H9 (cell line): ENCODE measurements around the gene VPS18. TPM values are rescaled to one million over a fixed set of nuclear protein-coding genes. Genes with fewer than 3 reads are reported as not detected.

ENCODE experiments used
- DNase-seq: peaks from one replicate; pipeline ENCODE4 v3.0.0-alpha.2; 2017
- H2AFZ ChIP-seq: one replicate; pipeline ENCODE4 v1.6.1; 2013; ENCODE audit warnings: mild to moderate bottlenecking, low read length, control low read depth, moderate library complexity
- H2AK5ac ChIP-seq: 2 replicates; pipeline ENCODE4 v1.6.1; 2013; ENCODE audit warnings: low read length, control low read depth, mixed read lengths; ENCODE audit not compliant: insufficient read length
- H2BK120ac ChIP-seq: one replicate; pipeline ENCODE4 v1.6.1; 2013; ENCODE audit warnings: low read depth, mild to moderate bottlenecking, low read length, control low read depth, inconsistent platforms; ENCODE audit not compliant: poor library complexity, severe bottlenecking
- H2BK12ac ChIP-seq: 2 replicates; pipeline ENCODE4 v1.6.1; 2013; ENCODE audit warnings: low read length, control low read depth, mixed read lengths, low read depth; ENCODE audit not compliant: insufficient read length
- H2BK15ac ChIP-seq: 2 replicates; pipeline ENCODE4 v1.6.1; 2013; ENCODE audit warnings: low read depth, low read length, control low read depth
- H2BK20ac ChIP-seq: one replicate; pipeline ENCODE4 v1.6.1; 2013; ENCODE audit warnings: low read depth, mild to moderate bottlenecking, low read length, control low read depth, inconsistent platforms; ENCODE audit not compliant: poor library complexity, severe bottlenecking
- H2BK5ac ChIP-seq: 2 replicates; pipeline ENCODE4 v1.6.1; 2013; ENCODE audit warnings: low read length, control low read depth, mixed read lengths; ENCODE audit not compliant: insufficient read length
- H3K14ac ChIP-seq: 2 replicates; pipeline ENCODE4 v1.6.1; 2013; ENCODE audit warnings: low read length, control low read depth; ENCODE audit not compliant: insufficient read depth
- H3K18ac ChIP-seq: 2 replicates; pipeline ENCODE4 v1.6.1; 2013; ENCODE audit warnings: low read depth, mild to moderate bottlenecking, mixed read lengths, low read length, control low read depth; ENCODE audit not compliant: insufficient read length
- H3K23ac ChIP-seq: 2 replicates; pipeline ENCODE4 v1.6.1; 2013; ENCODE audit warnings: low read length, control low read depth, mixed read lengths, low read depth; ENCODE audit not compliant: insufficient read length
- H3K23me2 ChIP-seq: 2 replicates; pipeline ENCODE4 v1.6.1; 2013; ENCODE audit warnings: low read depth, mild to moderate bottlenecking, mixed read lengths, low read length, control low read depth; ENCODE audit not compliant: insufficient read length, poor library complexity, severe bottlenecking
- H3K27ac ChIP-seq: 2 replicates; pipeline ENCODE4 v1.5.1; 2013; ENCODE audit warnings: low read length, control low read depth, mixed read lengths, low read depth; ENCODE audit not compliant: insufficient read length
- H3K27me3 ChIP-seq: 2 replicates; pipeline ENCODE4 v1.6.1; 2013; ENCODE audit warnings: low read length, control low read depth, inconsistent platforms; ENCODE audit not compliant: insufficient read depth
- H3K4ac ChIP-seq: 2 replicates; pipeline ENCODE4 v1.6.1; 2013; ENCODE audit warnings: low read depth, mild to moderate bottlenecking, control low read depth, inconsistent platforms, low read length, moderate library complexity
- H3K4me1 ChIP-seq: 2 replicates; pipeline ENCODE4 v1.6.1; 2013; ENCODE audit warnings: low read length, control low read depth, inconsistent platforms; ENCODE audit not compliant: insufficient read depth
- H3K4me2 ChIP-seq: 2 replicates; pipeline ENCODE4 v1.6.1; 2013; ENCODE audit warnings: low read length, control low read depth, mixed read lengths; ENCODE audit not compliant: insufficient read length, insufficient read depth
- H3K56ac ChIP-seq: 2 replicates; pipeline ENCODE4 v1.6.1; 2013; ENCODE audit warnings: low read depth, mild to moderate bottlenecking, mixed read lengths, low read length, control low read depth; ENCODE audit not compliant: insufficient read length
- H3K79me1 ChIP-seq: 2 replicates; pipeline ENCODE4 v1.6.1; 2013; ENCODE audit warnings: low read depth, mild to moderate bottlenecking, moderate library complexity, low read length, control low read depth, inconsistent platforms; ENCODE audit not compliant: insufficient read depth, poor library complexity, severe bottlenecking
- H3K79me2 ChIP-seq: 2 replicates; pipeline ENCODE4 v1.6.1; 2013; ENCODE audit warnings: low read length, control low read depth, inconsistent platforms; ENCODE audit not compliant: insufficient read depth
- H3K9ac ChIP-seq: 2 replicates; pipeline ENCODE4 v1.6.1; 2013; ENCODE audit warnings: low read length, control low read depth, mixed read lengths; ENCODE audit not compliant: insufficient read length; ENCODE audit errors: extremely low read depth
- H3K9me3 ChIP-seq: one replicate; pipeline ENCODE4 v1.6.1; 2013; ENCODE audit warnings: low read depth, low read length, inconsistent platforms; ENCODE audit not compliant: control insufficient read depth
- H3T11ph ChIP-seq: one replicate; pipeline ENCODE4 v1.6.1; 2013; ENCODE audit warnings: mild to moderate bottlenecking, low read length, control low read depth, inconsistent platforms
- H4K20me1 ChIP-seq: one replicate; pipeline ENCODE4 v1.6.1; 2013; ENCODE audit not compliant: control insufficient read depth, insufficient read length, insufficient read depth
- H4K5ac ChIP-seq: 2 replicates; pipeline ENCODE4 v1.6.1; 2013; ENCODE audit warnings: low read depth, mild to moderate bottlenecking, mixed read lengths, low read length, control low read depth; ENCODE audit not compliant: insufficient read length
- H4K8ac ChIP-seq: replicated peaks from 2 replicates; pipeline ENCODE4 v1.6.1; 2013; ENCODE audit warnings: low read length, control low read depth, mixed read lengths, low read depth; ENCODE audit not compliant: insufficient read length
- H4K91ac ChIP-seq: 2 replicates; pipeline ENCODE4 v1.6.1; 2013; ENCODE audit warnings: low read depth, mild to moderate bottlenecking, moderate library complexity, mixed read lengths, low read length, control low read depth; ENCODE audit not compliant: insufficient read length
- H3K27ac Mint-ChIP-seq, 3 experiments: 2 replicates in 2 of 3; 3 replicates in 1 of 3; pipeline ENCODE4 v1.8.0; 2020 to 2021; ENCODE audit warnings: mixed read lengths in 3 of 3, mild to moderate bottlenecking in 1 of 3, moderate library complexity in 1 of 3
- H3K27me3 Mint-ChIP-seq: 2 replicates; pipeline ENCODE4 v1.8.0; 2021; ENCODE audit warnings: low read depth, mild to moderate bottlenecking, moderate library complexity, mixed read lengths
- H3K36me3 Mint-ChIP-seq, 3 experiments: 2 replicates in 2 of 3; 3 replicates in 1 of 3; pipeline ENCODE4 v1.8.0; 2020 to 2021; ENCODE audit warnings: low read depth in 3 of 3, mixed read lengths in 3 of 3; ENCODE audit not compliant: insufficient read depth in 1 of 3
- H3K4me1 Mint-ChIP-seq, 2 experiments: 2 replicates each; pipeline ENCODE4 v1.8.0; 2020; ENCODE audit warnings: mixed read lengths in 2 of 2
- H3K4me3 Mint-ChIP-seq, 2 experiments: 2 replicates in 1 of 2; 3 replicates in 1 of 2; pipeline ENCODE4 v1.8.0; 2020 to 2021; ENCODE audit warnings: mild to moderate bottlenecking in 2 of 2, mixed read lengths in 2 of 2, moderate library complexity in 1 of 2
- H3K9me3 Mint-ChIP-seq, 2 experiments: 2 replicates in 1 of 2; 3 replicates in 1 of 2; pipeline ENCODE4 v1.8.0; 2020; ENCODE audit warnings: mild to moderate bottlenecking in 2 of 2, mixed read lengths in 2 of 2, moderate library complexity in 1 of 2
- WGBS: extraction: QIAGEN DNeasy Blood & Tissue Kit; methylation state at CpG from one replicate; pipeline ENCODE4 v1.1.7; 2013; ENCODE audit warnings: missing lambda C conversion rate, low lambda C conversion rate, mixed read lengths; ENCODE audit not compliant: insufficient read length; ENCODE audit errors: extremely low coverage; 5-methylcytosine and 5-hydroxymethylcytosine counted together
- total RNA-seq: library from RNA; stranded (reverse); gene quantifications from 2 replicates; pipeline ENCODE4 v1.2.1, GENCODE V29; 2021
- TF ChIP-seq, protein P1 (sequence below): fragments of 200-600 bp; sonication (generic); conservative IDR thresholded peaks from 3 replicates; pipeline ENCODE4 v1.8.0; 2021; ENCODE audit warnings: antibody characterized with exemption, mild to moderate bottlenecking

The VPS18 gene
- total RNA-seq, 1 experiment from 2014 or later: 45.0 TPM

DNA sequence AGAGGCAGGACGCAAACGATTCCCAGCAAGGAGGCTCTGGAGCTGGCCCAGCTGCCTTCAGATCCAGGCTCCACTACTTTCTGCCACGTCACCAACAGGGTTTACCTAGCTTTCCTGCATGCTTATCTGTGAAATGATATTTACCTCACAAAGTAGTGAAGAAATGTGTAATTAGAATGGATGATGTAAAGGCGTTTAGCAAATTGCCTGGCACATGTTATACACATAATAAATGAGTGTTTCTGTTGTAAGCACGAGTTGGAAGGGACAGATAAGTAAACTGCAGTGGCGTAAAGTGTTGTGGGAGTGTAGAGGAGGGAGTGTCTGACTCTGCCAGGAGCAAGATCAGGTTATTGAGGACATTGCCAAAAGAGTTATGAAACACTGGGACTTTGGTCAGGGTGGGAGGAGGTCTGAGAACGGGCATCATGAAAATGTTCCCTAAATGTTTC lies 55.5 kb downstream of the VPS18 start:
- H3K56ac ChIP-seq: no peak overlapping the region
- no peaks in the 10 kb centered on the region; the same call in 1 of the 2 replicates for H3K79me2 ChIP-seq
- H4K5ac ChIP-seq: no peak overlapping the region
- H3K9me3 Mint-ChIP-seq: no peaks in the 10 kb centered on the region; a peak in 1 of 5 replicates
- no peak overlapping the region for H3K4ac ChIP-seq
- H2BK5ac ChIP-seq: no peak overlapping the region
- H2BK120ac ChIP-seq: no peak overlapping the region
- no peak for DNase-seq
- H3K4me1 Mint-ChIP-seq: peaks cover 37 to 43% of the 10 kb centered on the region in 2 experiments
- no peak overlapping the region for H2BK12ac ChIP-seq
- no peak overlapping the region for H3K27ac Mint-ChIP-seq
- H3T11ph ChIP-seq: no peak overlapping the region
- no peaks in the 10 kb centered on the region for H4K20me1 ChIP-seq
- no peak overlapping the region for H3K23ac ChIP-seq
- H3K9ac ChIP-seq: no peak overlapping the region
- no peak overlapping the region for H4K8ac ChIP-seq
- H3K23me2 ChIP-seq: peaks cover 18% of the 10 kb centered on the region
- no peak overlapping the region for H3K18ac ChIP-seq
- H3K27me3 ChIP-seq: no peaks in the 10 kb centered on the region
- H3K9me3 ChIP-seq: no peaks in the 10 kb centered on the region
- no peak overlapping the region for H3K14ac ChIP-seq
- WGBS: no CpG with 5 or more reads among the region's 7 CpGs
- no peak overlapping the region for H3K27ac ChIP-seq
- H3K4me2 ChIP-seq: no peak overlapping the region
- H2BK20ac ChIP-seq: no peak overlapping the region
- no peak overlapping the region for H2AFZ ChIP-seq
- H3K4me3 Mint-ChIP-seq: no peak overlapping the region
- peaks cover 9 to 11% (median 9%) of the 10 kb centered on the region in 3 experiments for H3K36me3 Mint-ChIP-seq
- H3K79me1 ChIP-seq: no peaks in the 10 kb centered on the region
- peaks cover 21% of the 10 kb centered on the region for H3K27me3 Mint-ChIP-seq
- H2BK15ac ChIP-seq: no peak overlapping the region
- no peak overlapping the region for H4K91ac ChIP-seq
- TF ChIP-seq, protein P1, sequence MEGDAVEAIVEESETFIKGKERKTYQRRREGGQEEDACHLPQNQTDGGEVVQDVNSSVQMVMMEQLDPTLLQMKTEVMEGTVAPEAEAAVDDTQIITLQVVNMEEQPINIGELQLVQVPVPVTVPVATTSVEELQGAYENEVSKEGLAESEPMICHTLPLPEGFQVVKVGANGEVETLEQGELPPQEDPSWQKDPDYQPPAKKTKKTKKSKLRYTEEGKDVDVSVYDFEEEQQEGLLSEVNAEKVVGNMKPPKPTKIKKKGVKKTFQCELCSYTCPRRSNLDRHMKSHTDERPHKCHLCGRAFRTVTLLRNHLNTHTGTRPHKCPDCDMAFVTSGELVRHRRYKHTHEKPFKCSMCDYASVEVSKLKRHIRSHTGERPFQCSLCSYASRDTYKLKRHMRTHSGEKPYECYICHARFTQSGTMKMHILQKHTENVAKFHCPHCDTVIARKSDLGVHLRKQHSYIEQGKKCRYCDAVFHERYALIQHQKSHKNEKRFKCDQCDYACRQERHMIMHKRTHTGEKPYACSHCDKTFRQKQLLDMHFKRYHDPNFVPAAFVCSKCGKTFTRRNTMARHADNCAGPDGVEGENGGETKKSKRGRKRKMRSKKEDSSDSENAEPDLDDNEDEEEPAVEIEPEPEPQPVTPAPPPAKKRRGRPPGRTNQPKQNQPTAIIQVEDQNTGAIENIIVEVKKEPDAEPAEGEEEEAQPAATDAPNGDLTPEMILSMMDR: no peak
- peaks cover 5% of the 10 kb centered on the region; the same call in 1 of the 2 replicates for H3K4me1 ChIP-seq
- no peak overlapping the region for H2AK5ac ChIP-seq
